Lower leg skin (tissue), 3 donors: ENCODE measurements around the gene SEC16A.

Experiments used
- POLR2A ChIP-seq, 2 donors: fragments of 450-650 bp; IDR thresholded peaks; one replicate each; pipeline ENCODE4 v1.6.1; 2016 to 2017; ENCODE audit warnings: antibody characterized with exemption in 2 of 2, mild to moderate bottlenecking in 1 of 2, moderate library complexity in 1 of 2
- TF ChIP-seq, protein P1 (sequence below), 3 donors: fragments of 450-650 bp; IDR thresholded peaks; one replicate each; pipeline ENCODE4 v1.5.1; 2016; ENCODE audit warnings: antibody characterized with exemption in 3 of 3, mild to moderate bottlenecking in 3 of 3, moderate library complexity in 2 of 3

DNA sequence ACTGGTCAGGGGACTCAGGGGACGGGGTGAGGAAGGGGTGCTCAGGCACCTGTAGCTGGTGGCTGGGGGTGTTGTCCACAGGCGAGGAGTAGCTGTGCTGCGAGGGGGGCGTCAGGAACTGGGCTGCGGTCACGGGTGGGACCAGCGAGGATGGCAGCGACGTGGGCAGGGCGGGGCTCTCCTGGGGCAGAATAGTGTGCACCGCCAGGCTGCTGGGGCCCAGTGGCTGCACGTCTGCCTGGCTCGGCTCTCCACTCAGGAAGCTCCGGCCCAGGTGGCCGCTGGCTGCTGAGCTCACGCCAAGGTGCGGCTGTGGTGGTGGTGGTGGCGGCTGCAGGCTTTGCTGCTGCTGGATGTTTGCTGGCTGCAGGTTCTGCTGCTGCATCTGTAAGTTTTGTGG, 13.3 kb upstream of the SEC16A start:
- TF ChIP-seq, protein P1, sequence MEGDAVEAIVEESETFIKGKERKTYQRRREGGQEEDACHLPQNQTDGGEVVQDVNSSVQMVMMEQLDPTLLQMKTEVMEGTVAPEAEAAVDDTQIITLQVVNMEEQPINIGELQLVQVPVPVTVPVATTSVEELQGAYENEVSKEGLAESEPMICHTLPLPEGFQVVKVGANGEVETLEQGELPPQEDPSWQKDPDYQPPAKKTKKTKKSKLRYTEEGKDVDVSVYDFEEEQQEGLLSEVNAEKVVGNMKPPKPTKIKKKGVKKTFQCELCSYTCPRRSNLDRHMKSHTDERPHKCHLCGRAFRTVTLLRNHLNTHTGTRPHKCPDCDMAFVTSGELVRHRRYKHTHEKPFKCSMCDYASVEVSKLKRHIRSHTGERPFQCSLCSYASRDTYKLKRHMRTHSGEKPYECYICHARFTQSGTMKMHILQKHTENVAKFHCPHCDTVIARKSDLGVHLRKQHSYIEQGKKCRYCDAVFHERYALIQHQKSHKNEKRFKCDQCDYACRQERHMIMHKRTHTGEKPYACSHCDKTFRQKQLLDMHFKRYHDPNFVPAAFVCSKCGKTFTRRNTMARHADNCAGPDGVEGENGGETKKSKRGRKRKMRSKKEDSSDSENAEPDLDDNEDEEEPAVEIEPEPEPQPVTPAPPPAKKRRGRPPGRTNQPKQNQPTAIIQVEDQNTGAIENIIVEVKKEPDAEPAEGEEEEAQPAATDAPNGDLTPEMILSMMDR (IDR thresholded peaks at IDR 0.05): no peak
- no peak for TF ChIP-seq POLR2A (IDR thresholded peaks at IDR 0.05)
